Endodermal cell (in vitro differentiated cells): Measurements from ENCODE around the gene BIRC6. TPM values are rescaled to one million over a fixed set of nuclear protein-coding genes. Genes with fewer than 3 reads are reported as not detected.

Source experiments
- DNase-seq: peaks from one replicate; pipeline ENCODE4 v3.0.0-alpha.2; 2017
- H3K27ac ChIP-seq: 2 replicates; pipeline ENCODE4 v1.5.1; 2013; ENCODE audit warnings: mild to moderate bottlenecking, low read depth, low read length, moderate library complexity
- H3K27me3 ChIP-seq: 2 replicates; pipeline ENCODE4 v1.6.1; 2013; ENCODE audit warnings: mild to moderate bottlenecking, low read length, moderate library complexity; ENCODE audit not compliant: insufficient read depth, control insufficient read depth, poor library complexity, severe bottlenecking
- H3K36me3 ChIP-seq: 2 replicates; pipeline ENCODE4 v1.7.0; 2013; ENCODE audit warnings: mild to moderate bottlenecking, low read length, moderate library complexity; ENCODE audit not compliant: control insufficient read depth, insufficient read depth
- H3K4me1 ChIP-seq: one replicate; pipeline ENCODE4 v1.7.0; 2013; ENCODE audit warnings: low read length; ENCODE audit not compliant: control insufficient read depth, insufficient read depth
- H3K4me3 ChIP-seq: 2 replicates; pipeline ENCODE4 v1.5.1; 2013; ENCODE audit warnings: mild to moderate bottlenecking, low read length, moderate library complexity
- H3K9ac ChIP-seq: 2 replicates; pipeline ENCODE4 v1.6.1; 2013; ENCODE audit warnings: mild to moderate bottlenecking, low read length, moderate library complexity; ENCODE audit not compliant: poor library complexity, severe bottlenecking; ENCODE audit errors: extremely low read depth
- H3K9me3 ChIP-seq: 2 replicates; pipeline ENCODE4 v1.6.1; 2013; ENCODE audit warnings: mild to moderate bottlenecking, low read length, moderate library complexity; ENCODE audit not compliant: control insufficient read depth
- H3K27ac Mint-ChIP-seq: 2 replicates; pipeline ENCODE4 v1.8.0; 2020; ENCODE audit warnings: mixed read lengths
- H3K27me3 Mint-ChIP-seq: 2 replicates; pipeline ENCODE4 v1.8.0; 2021; ENCODE audit warnings: mild to moderate bottlenecking, mixed read lengths; ENCODE audit not compliant: insufficient read depth
- H3K36me3 Mint-ChIP-seq: 2 replicates; pipeline ENCODE4 v1.8.0; 2020; ENCODE audit warnings: low read depth, mixed read lengths
- H3K4me1 Mint-ChIP-seq: 2 replicates; pipeline ENCODE4 v1.8.0; 2020; ENCODE audit warnings: mixed read lengths
- H3K4me3 Mint-ChIP-seq: 2 replicates; pipeline ENCODE4 v1.8.0; 2020; ENCODE audit warnings: mild to moderate bottlenecking, moderate library complexity, mixed read lengths
- H3K9me3 Mint-ChIP-seq: 2 replicates; pipeline ENCODE4 v1.8.0; 2020; ENCODE audit warnings: mild to moderate bottlenecking, mixed read lengths
- CTCF ChIP-seq: fragments of 200-600 bp; sonication (generic); conservative IDR thresholded peaks from 2 replicates; pipeline ENCODE4 v1.5.0; 2021; ENCODE audit warnings: antibody characterized with exemption, mild to moderate bottlenecking
- WGBS, 2 experiments: methylation state at CpG; one replicate each; pipeline versions ENCODE4 v1.1.5 to v1.1.7; 2013; ENCODE audit warnings: missing lambda C conversion rate in 2 of 2, mixed read lengths in 1 of 2; ENCODE audit not compliant: insufficient coverage in 1 of 2, insufficient read length in 1 of 2; 5-methylcytosine and 5-hydroxymethylcytosine counted together
- total RNA-seq, 2 donors: library from RNA; stranded (reverse); fragmentation: NEBNext Ultra II Directional in 1 of 2; extraction: Animal tissue kit (Norgen Biotek cat#: 25700) in 1 of 2; gene quantifications; 2 replicates in 1 of 2; 3 replicates in 1 of 2; pipeline ENCODE4 v1.2.1, GENCODE V29; 2021

Gene BIRC6
- total RNA-seq, 2 donors from 2014 or later: 84.6 to 111 TPM

GRCh38 chr2:32553829-32554432, 197.1 kb downstream of the BIRC6 start:
- no peaks in the 10 kb centered on the region for H3K27me3 Mint-ChIP-seq
- H3K36me3 Mint-ChIP-seq: peaks cover 23% of the 10 kb centered on the region
- Histone ChIP-seq H3K36me3 (peaks cover 35% of the 10 kb centered on the region), H3K9ac (no peak overlapping the region), H3K4me1 (no peaks in the 10 kb centered on the region), H3K27me3 (no peaks in the 10 kb centered on the region), H3K9me3 (no peaks in the 10 kb centered on the region), H3K27ac (no peak overlapping the region), H3K4me3 (no peak overlapping the region)
- peak overlapping the region; percentile 26 for H3K27ac Mint-ChIP-seq
- DNase-seq: no peak
- H3K4me3 Mint-ChIP-seq: no peak overlapping the region
- peak; percentile 81 for TF ChIP-seq CTCF
- H3K9me3 Mint-ChIP-seq: no peaks in the 10 kb centered on the region
- 95% methylated on average over 2 of the region's 2 CpGs; no CpG with 5 or more reads in 1 of the 2 experiments for WGBS, 2 experiments
- no peaks in the 10 kb centered on the region for H3K4me1 Mint-ChIP-seq

- Mint-ChIP-seq H3K27me3 (no peaks in the 10 kb centered on the region), H3K27ac (no peak overlapping the region), H3K36me3 (peaks cover 30% of the 10 kb centered on the region), H3K4me1 (no peaks in the 10 kb centered on the region), H3K4me3 (no peak overlapping the region), H3K9me3 (no peaks in the 10 kb centered on the region)
- DNase-seq: no peak
- 93 to 100% methylated on average over 2 of the region's 2 CpGs for WGBS, 2 experiments
- Histone ChIP-seq H3K27ac (no peak overlapping the region), H3K9ac (no peak overlapping the region), H3K4me3 (no peak overlapping the region), H3K9me3 (no peaks in the 10 kb centered on the region), H3K27me3 (no peaks in the 10 kb centered on the region), H3K36me3 (peaks cover 26% of the 10 kb centered on the region), H3K4me1 (no peaks in the 10 kb centered on the region)
- no peak for TF ChIP-seq CTCF
Observed at GRCh38 chr2:32558492-32558891, 201.7 kb downstream of the BIRC6 start.

GRCh38 chr2:32559136-32559535, 202.3 kb downstream of the BIRC6 start:
- H3K4me1 ChIP-seq: no peaks in the 10 kb centered on the region

More at GRCh38 chr2:32559136-32559535, 202.3 kb downstream of the BIRC6 start:
- Mint-ChIP-seq H3K27ac (no peak overlapping the region), H3K36me3 (peaks cover 31% of the 10 kb centered on the region), H3K9me3 (no peaks in the 10 kb centered on the region), H3K4me1 (peaks cover 2% of the 10 kb centered on the region), H3K27me3 (no peaks in the 10 kb centered on the region), H3K4me3 (no peak overlapping the region)
- Histone ChIP-seq H3K4me3 (no peak overlapping the region), H3K9me3 (no peaks in the 10 kb centered on the region), H3K27me3 (no peaks in the 10 kb centered on the region), H3K36me3 (peaks cover 27% of the 10 kb centered on the region), H3K9ac (no peak overlapping the region), H3K27ac (no peak overlapping the region)
- TF ChIP-seq CTCF: no peak
- no peak for DNase-seq
- WGBS, 2 experiments: 94 to 97% methylated on average over 3 of the region's 3 CpGs
